IMR-90 (cell line): ENCODE results near the gene MFRP. TPM values are rescaled to one million over a fixed set of nuclear protein-coding genes. Genes with fewer than 3 reads are reported as not detected.

ENCODE experiments used
- ATAC-seq: fragments of 200-7000 bp; cut with Tn5 transposase; 2 replicates; pipeline ENCODE4 v1.9.1; 2020; ENCODE audit warnings: low read depth, mild to moderate bottlenecking, moderate library complexity
- BruUV-seq: library from RNA; stranded (reverse); fragments of 400-500 nt; replicated peaks from 2 replicates; lab custom pipeline; 2021; lab: Mats Ljungman, UMichigan
- CTCF ChIA-PET: fragments of 300-600 bp; formaldehyde crosslinking; extraction: SDS; loops from one replicate; lab custom pipeline; 2021; ENCODE audit warnings: antibody characterized with exemption; lab: Yijun Ruan, JAX
- POLR2A ChIA-PET: fragments of 300-600 bp; sonication (Branson Sonifier 250); formaldehyde crosslinking; loops from one replicate; lab custom pipeline; 2022; ENCODE audit warnings: antibody characterized with exemption; ENCODE audit not compliant: unreplicated experiment; lab: Charles Lee
- DNase-seq: peaks from one replicate; pipeline ENCODE4 v3.0.0; 2013
- H2AFZ ChIP-seq: replicated peaks from 2 replicates; pipeline ENCODE3; 2013; ENCODE audit warnings: low read length, mild to moderate bottlenecking; ENCODE audit not compliant: poor library complexity
- H2AK5ac ChIP-seq: 2 replicates; pipeline ENCODE4 v1.6.1; 2013; ENCODE audit warnings: low read depth, low read length, inconsistent platforms
- H2AK9ac ChIP-seq: replicated peaks from 2 replicates; pipeline ENCODE3; 2013; ENCODE audit warnings: mild to moderate bottlenecking, low read depth, low read length, moderate library complexity; ENCODE audit not compliant: poor library complexity
- H2BK120ac ChIP-seq: 2 replicates; pipeline ENCODE4 v1.6.1; 2013; ENCODE audit warnings: low read depth, low read length, inconsistent platforms
- H2BK15ac ChIP-seq: 3 replicates; pipeline ENCODE4 v1.6.1; 2013; ENCODE audit warnings: low read depth, low read length, inconsistent platforms
- H2BK20ac ChIP-seq: 2 replicates; pipeline ENCODE4 v1.6.1; 2013; ENCODE audit warnings: low read depth, mild to moderate bottlenecking, inconsistent platforms, low read length, moderate library complexity
- H2BK5ac ChIP-seq: 2 replicates; pipeline ENCODE4 v1.6.1; 2013; ENCODE audit warnings: mild to moderate bottlenecking, low read depth, low read length, inconsistent platforms; ENCODE audit not compliant: poor library complexity, severe bottlenecking
- H3K14ac ChIP-seq: replicated peaks from 2 replicates; pipeline ENCODE4 v1.6.1; 2013; ENCODE audit warnings: low read depth, low read length, inconsistent platforms
- H3K18ac ChIP-seq: 2 replicates; pipeline ENCODE4 v1.6.1; 2013; ENCODE audit warnings: low read depth, low read length, control low read depth
- H3K23ac ChIP-seq: 2 replicates; pipeline ENCODE4 v1.6.1; 2013; ENCODE audit warnings: low read depth, low read length, inconsistent platforms
- H3K27ac ChIP-seq: 2 replicates; pipeline ENCODE4 v1.5.1; 2013; ENCODE audit warnings: mild to moderate bottlenecking, control low read depth, low read length; ENCODE audit not compliant: insufficient read depth
- H3K27me3 ChIP-seq: 2 replicates; pipeline ENCODE4 v1.6.1; 2013; ENCODE audit warnings: low read length; ENCODE audit not compliant: control insufficient read depth, insufficient read depth
- H3K36me3 ChIP-seq: 2 replicates; pipeline ENCODE4 v1.6.1; 2013; ENCODE audit warnings: low read length, mixed read lengths; ENCODE audit not compliant: control insufficient read depth, insufficient read depth
- H3K4ac ChIP-seq: 2 replicates; pipeline ENCODE4 v1.6.1; 2013; ENCODE audit warnings: low read depth, low read length, inconsistent platforms
- H3K4me1 ChIP-seq: 2 replicates; pipeline ENCODE4 v1.6.1; 2013; ENCODE audit warnings: low read length, mixed read lengths; ENCODE audit not compliant: control insufficient read depth, insufficient read depth
- H3K4me2 ChIP-seq: 2 replicates; pipeline ENCODE4 v1.6.1; 2013; ENCODE audit warnings: low read depth, mild to moderate bottlenecking, control low read depth, low read length, moderate library complexity
- H3K4me3 ChIP-seq: 2 replicates; pipeline ENCODE4 v1.5.1; 2013; ENCODE audit warnings: low read depth, mild to moderate bottlenecking, control low read depth, low read length, moderate library complexity; ENCODE audit not compliant: insufficient read depth
- H3K56ac ChIP-seq: 2 replicates; pipeline ENCODE4 v1.6.1; 2013; ENCODE audit warnings: low read length, inconsistent platforms; ENCODE audit not compliant: insufficient read depth; ENCODE audit errors: extremely low read depth
- H3K79me1 ChIP-seq, 2 experiments: 2 replicates each; pipeline ENCODE4 v1.6.1; 2013; ENCODE audit warnings: low read length in 2 of 2, inconsistent platforms in 1 of 2, low read depth in 1 of 2
- H3K9ac ChIP-seq: 2 replicates; pipeline ENCODE4 v1.6.1; 2013; ENCODE audit warnings: low read depth, low read length, control low read depth
- H3K9me1 ChIP-seq: 2 replicates; pipeline ENCODE4 v1.6.1; 2013; ENCODE audit warnings: low read length, inconsistent platforms; ENCODE audit not compliant: insufficient read depth
- H3K9me3 ChIP-seq: 2 replicates; pipeline ENCODE4 v1.6.1; 2013; ENCODE audit warnings: low read length; ENCODE audit not compliant: control insufficient read depth, insufficient read depth
- H4K20me1 ChIP-seq: 2 replicates; pipeline ENCODE4 v1.6.1; 2013; ENCODE audit warnings: low read length, inconsistent platforms; ENCODE audit not compliant: insufficient read depth
- H4K5ac ChIP-seq: 2 replicates; pipeline ENCODE4 v1.6.1; 2013; ENCODE audit warnings: mild to moderate bottlenecking, low read depth, low read length, control low read depth
- H4K8ac ChIP-seq, 2 experiments: 2 replicates each; pipeline ENCODE4 v1.6.1; 2013; ENCODE audit warnings: low read depth in 2 of 2, low read length in 2 of 2, control low read depth in 1 of 2, inconsistent platforms in 1 of 2
- H4K91ac ChIP-seq: 2 replicates; pipeline ENCODE4 v1.6.1; 2013; ENCODE audit warnings: low read depth, low read length, inconsistent platforms; ENCODE audit not compliant: insufficient read depth
- RCOR1 ChIP-seq: IDR thresholded peaks from 2 replicates; pipeline ENCODE4 v1.6.1; 2012; ENCODE audit warnings: mild to moderate bottlenecking, low read length, improper control_type of control experiment; ENCODE audit not compliant: insufficient replicate concordance
- WGBS, 2 experiments: methylation state at CpG; one replicate each; pipeline versions ENCODE4 v1.1.5 to v1.1.7; 2013; ENCODE audit warnings: missing lambda C conversion rate in 2 of 2; ENCODE audit not compliant: insufficient read length in 1 of 2; ENCODE audit errors: extremely low coverage in 2 of 2; 5-methylcytosine and 5-hydroxymethylcytosine counted together
- dilution Hi-C: fragments of 300-500 bp; cut with HindIII; formaldehyde crosslinking; loops from one replicate; pipeline ENCODE4 v1.14.3; 2018; ENCODE audit warnings: low sequenced_read_pairs; ENCODE audit not compliant: unreplicated experiment
- in situ Hi-C: fragments of 300-500 bp; cut with MboI; formaldehyde crosslinking; loops from 3 replicates; pipeline ENCODE4 v1.14.3; 2019; ENCODE audit warnings: low sequenced_read_pairs, inconsistent platforms, mixed read lengths
- intact Hi-C: fragments of 100-400 bp; cut with micrococcal nuclease; formaldehyde crosslinking; loops from 2 replicates; pipeline ENCODE4 v1.10.0; 2022
- polyA plus RNA-seq, 3 experiments: library from polyadenylated mRNA; depleted of rRNA; stranded (reverse); fragments of >200 nt; gene quantifications; 2 replicates each; pipeline ENCODE4 v1.2.3, GENCODE V29; 2012; ENCODE audit warnings: low replicate concordance in 1 of 3
- total RNA-seq: library from RNA; depleted of rRNA; stranded (reverse); fragments of >200 nt; gene quantifications from 2 replicates; pipeline ENCODE4 v1.2.3, GENCODE V29; 2012

Gene MFRP
- total and polyA plus RNA-seq, 2 of the 4 experiments (the other 2 are of a cell fraction): not detected

- dilution Hi-C loops: no loop called here
- H2BK15ac ChIP-seq: no peak overlapping the region
These were observed 8.8 kb upstream of the MFRP start for GRCh38 chr11:119355091-119355843.

More at GRCh38 chr11:119355091-119355843, 8.8 kb upstream of the MFRP start:
- no peak overlapping the region for H3K18ac ChIP-seq
- no peaks in the 10 kb centered on the region for H3K9me1 ChIP-seq
- DNase-seq: no peak
- no peak overlapping the region for H3K23ac ChIP-seq
- no peak overlapping the region for H3K56ac ChIP-seq
- H3K4me2 ChIP-seq: no peak overlapping the region
- H3K9me3 ChIP-seq: no peaks in the 10 kb centered on the region
- H2BK5ac ChIP-seq: no peak overlapping the region
- intact Hi-C loops (no loop called here), in situ Hi-C loops (loop anchor here (5.0 to 25.0 kb wide), 2 partner anchors 117 to 757 kb away; no protein-coding TSS in a partner anchor)
- POLR2A ChIA-PET: interaction anchor here (0.7 to 1.2 kb wide), 2 partner anchors 120 to 985 kb away, joined by 3 to 6 read pairs; no protein-coding TSS in a partner anchor
- 100% methylated on average over 1 of the region's 9 CpGs; no CpG with 5 or more reads in 1 of the 2 experiments for WGBS, 2 experiments
- no peak overlapping the region for H2AFZ ChIP-seq
- CTCF ChIA-PET: interaction anchor here (0.8 to 2.9 kb wide), 17 partner anchors 9 to 119 kb away, joined by 3 to 32 read pairs (median 5); partner anchors contain the start of genes C1QTNF5 and USP2
- BruUV-seq: no TSS peak
- H3K36me3 ChIP-seq: no peaks in the 10 kb centered on the region
- ATAC-seq: no peak
- no peaks in the 10 kb centered on the region for H3K79me1 ChIP-seq
- peaks cover 10% of the 10 kb centered on the region for H3K27me3 ChIP-seq
- no peak overlapping the region for H3K4ac ChIP-seq
- no peaks in the 10 kb centered on the region for H4K20me1 ChIP-seq
- no peak overlapping the region for H3K4me3 ChIP-seq
- no peak overlapping the region for H4K5ac ChIP-seq
- no peak overlapping the region for H4K8ac ChIP-seq
- H3K4me1 ChIP-seq: no peaks in the 10 kb centered on the region
- no peak overlapping the region for H3K9ac ChIP-seq
- no peak for TF ChIP-seq RCOR1
- no peak overlapping the region for H2BK20ac ChIP-seq
- no peak overlapping the region for H2BK120ac ChIP-seq
- no peak overlapping the region for H3K14ac ChIP-seq
- no peak overlapping the region for H4K91ac ChIP-seq
- no peak overlapping the region for H2AK9ac ChIP-seq
- no peak overlapping the region for H2AK5ac ChIP-seq
- no peak overlapping the region for H3K27ac ChIP-seq
